Measurements from ENCODE around the gene DCT.
A peak's percentile ranks its signal among the peaks of the same experiment; 100 is the strongest.
"Not testable (repeated sequence)": the region's sequence is repeated elsewhere in the genome, so short reads cannot be mapped to it uniquely, and the experiment has no call there.

The DCT gene

DNA sequence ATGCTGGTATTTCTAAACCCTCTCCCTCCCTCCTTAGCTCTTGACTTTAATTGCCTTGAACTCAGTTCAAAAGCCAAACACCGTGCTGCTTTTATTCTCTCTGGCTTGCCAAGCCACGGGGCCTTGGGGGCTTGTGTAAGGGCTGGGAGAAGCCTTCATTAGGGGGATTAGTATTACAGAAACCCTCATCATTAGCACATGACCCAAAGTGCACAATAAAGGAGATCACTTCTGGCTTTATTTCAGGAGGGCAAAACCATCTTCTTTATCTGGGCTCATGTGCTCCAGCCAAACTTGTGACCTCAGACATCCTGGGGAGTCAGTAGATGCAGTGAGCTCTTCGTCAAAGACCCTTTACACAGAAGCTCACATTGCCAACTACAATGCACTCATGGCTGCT is at the start of gene DCT:
Gene DCT, minus strand, starts transcription at position 67 of the 400 bp plus-strand sequence. CDS start 427 bp downstream, outside the sequence.
- DNase-seq (ENCODE audit: low read depth), result no peak

DNA sequence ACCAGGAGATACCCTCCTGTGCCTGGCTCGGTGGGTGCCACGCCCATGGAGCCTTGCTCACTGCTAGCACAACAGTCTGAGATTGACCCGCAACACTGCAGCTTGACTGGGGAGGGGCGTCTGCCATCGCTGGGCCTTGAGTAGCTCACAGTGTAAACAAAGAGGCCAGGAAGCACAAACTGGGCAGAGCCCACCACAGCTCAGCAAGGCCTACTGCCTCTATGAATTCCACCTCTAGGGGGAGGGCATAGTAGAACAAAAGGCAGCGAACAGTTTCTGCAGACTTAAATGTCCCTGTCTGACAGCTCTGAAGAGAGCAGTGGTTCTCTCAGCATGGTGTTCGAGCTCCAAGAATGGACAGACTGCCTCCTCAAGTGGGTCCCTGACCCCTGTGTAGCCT is 47.5 kb upstream of the DCT start:
- DNase-seq (ENCODE audit: low read depth), result not testable (repeated sequence)

DNA sequence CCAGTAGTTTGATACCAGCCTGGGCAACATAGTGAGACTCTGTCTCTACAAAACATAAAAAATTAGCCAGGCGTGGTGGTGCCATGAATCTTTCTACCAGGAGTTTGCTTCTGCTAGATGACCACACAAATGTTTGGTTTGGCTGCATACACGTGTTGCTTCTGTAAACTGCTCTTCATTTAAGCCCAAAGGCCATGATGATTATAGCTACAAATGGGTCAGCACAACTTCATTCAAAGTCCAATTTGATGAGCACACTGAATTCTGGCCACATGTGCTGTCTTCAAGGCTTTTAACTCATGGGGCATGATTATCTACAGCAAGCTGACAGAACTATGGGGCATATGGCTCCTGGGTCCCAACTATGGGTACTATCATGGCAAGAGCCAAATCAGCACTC is 46.3 kb upstream of the DCT start:
- no peak for DNase-seq (ENCODE audit: low read depth)

DNA sequence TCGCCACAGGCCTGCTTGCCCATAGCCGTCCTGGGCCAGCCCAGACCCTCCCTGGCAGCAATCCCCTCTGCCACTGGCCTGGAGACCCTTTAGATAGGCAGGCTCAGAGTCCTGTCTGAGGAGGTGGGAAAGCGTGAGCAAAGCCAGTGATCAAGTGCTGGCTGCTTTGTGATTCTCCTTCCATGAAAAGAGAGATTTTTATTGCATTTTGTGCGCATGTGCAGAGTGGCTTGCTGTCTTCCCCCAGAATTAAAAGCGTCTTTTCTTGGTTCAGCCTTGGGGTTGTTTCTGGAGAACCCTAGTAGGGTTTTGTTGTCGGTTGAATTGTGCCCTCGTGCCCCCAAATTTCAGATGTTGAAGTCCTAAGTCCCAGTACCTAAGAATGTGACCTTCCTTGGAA is 44.9 kb upstream of the DCT start:
- no peak for DNase-seq (ENCODE audit: low read depth)

DNA sequence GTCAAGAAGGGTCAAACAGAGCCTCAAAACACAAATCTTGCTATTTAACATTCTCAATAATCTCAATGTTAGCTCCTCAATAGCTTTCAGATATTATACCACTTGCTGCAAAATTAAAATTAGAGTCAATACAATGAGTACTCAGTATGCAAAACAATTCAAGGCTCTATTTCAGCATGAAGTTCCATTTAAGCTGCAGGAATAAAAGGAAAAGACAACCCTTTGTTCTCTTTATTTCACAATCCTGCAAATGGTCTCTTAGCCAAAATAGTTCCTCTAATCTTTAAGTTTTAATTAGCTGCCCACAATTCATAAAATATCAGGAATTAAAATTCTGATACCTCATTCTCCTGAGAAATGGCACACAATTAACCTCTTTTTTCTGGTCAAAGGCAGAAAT is 40.5 kb upstream of the DCT start:
- no peak for DNase-seq (ENCODE audit: low read depth)

DNA sequence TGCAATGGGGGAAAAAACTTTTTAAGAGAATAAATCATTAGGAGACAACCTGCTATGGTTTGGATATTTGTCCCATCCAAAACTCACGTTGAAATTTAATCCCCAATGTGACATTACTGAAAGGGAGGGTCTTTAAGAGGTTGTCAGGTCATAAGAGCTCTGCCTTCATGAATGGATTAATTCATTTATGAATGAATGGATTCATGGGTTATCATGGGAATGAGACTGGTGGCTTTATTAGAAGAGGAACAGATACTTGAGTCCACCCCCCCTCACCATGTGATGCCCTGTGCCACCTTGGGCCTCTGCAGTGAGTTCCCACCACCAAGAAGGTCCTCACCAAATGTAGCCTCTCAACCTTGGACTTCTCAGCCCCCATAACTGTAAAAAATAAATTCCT is 37.0 kb upstream of the DCT start:
- DNase-seq (ENCODE audit: low read depth), result no peak

DNA sequence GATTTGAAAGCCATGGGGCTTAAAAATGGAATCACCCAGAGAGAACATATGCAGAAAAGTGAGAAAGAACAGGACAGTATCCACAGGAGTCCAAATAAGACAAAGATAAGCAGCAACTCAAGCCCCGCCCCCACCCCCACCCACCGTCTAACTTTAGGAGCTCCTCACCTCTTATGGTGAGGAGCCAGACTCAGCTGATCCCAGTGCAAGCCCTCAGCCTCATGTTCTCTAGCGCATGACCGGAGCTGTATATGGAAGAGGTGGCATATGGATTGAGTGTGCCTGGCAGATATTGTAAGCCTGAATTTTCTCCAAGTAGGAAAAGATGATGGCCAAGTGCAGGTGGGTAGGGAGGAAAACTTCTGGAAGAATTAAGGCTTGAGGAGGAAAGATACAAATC is 36.4 kb upstream of the DCT start:
- no peak for DNase-seq (ENCODE audit: low read depth)

DNA sequence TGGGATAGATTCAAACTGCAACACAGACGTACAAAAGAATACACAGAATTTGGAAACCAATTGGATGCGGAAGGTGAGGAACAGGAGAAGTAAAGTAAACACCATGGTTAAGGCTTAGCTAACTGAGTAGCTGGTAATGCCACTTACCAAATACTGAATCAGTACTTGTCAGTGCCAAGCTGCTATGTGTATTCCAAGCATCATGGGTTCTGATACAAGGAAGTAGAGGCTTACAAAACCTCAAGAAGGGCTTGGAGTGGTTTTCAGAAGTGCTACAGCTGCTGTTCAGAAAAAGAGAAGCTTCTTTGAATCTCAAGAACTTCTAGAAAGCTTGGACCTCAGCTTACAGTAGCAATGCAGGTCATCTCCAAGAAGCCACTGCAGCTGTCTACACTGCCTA is 35.9 kb upstream of the DCT start:
- DNase-seq (ENCODE audit: low read depth), result no peak

DNA sequence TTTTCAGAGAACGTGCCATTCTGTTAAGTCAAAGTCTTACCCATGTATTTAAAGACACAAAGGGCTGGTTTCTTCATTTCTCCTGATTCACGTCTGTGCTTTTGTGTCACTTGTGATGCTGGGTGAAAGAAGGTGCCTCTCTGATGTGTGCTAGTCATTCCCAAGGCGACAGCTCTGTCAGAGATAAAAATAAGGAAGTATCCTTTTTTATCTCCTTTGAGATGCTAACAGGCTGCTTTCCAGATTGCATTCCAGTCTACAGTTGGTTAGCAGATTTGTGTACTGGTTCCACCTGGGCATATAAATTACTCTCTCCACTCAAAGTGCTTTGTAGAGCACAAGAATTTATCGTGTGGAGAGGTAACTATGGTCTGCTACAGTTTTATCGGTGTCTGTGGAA is 33.5 kb upstream of the DCT start:
- DNase-seq (ENCODE audit: low read depth), result no peak

DNA sequence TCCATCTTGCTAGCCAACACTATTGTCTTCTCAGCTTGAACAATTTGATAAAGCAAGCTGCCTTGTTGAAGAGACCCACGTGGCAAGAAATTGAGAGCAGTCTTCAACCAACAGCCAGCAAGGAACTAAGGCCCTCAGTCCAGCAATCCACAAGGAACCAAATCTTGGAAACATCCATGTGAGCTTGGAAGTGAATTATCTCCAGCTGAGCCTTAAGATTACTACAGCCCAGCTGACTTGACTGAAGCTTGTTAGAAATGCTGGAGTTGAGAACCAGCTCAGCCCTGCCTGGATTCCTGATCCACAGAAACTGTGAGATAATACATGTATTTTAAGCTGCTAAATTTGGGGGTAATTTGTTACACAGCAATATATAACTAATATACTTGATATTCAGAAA is 26.2 kb upstream of the DCT start:
- no peak for DNase-seq (ENCODE audit: low read depth)

DNA sequence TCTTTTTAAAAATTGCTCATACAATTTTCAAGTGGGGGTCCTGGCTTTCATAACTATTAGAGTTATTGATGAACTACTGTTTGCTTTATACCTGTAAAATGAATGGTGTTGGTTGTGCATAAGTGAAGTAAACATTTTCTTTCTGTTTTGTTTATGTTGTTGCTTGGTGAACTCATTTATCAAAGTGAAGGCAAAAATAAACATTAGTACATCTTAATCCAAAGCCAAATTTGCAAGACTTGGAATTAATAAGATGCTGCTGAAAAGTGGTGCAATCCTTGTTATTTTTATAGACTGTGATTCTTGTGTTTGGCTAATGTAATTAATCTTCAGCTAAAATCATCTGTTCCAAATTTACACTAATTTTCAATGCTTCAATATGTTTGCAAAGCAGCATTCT is 24.4 kb upstream of the DCT start:
- no peak for DNase-seq (ENCODE audit: low read depth)

DNA sequence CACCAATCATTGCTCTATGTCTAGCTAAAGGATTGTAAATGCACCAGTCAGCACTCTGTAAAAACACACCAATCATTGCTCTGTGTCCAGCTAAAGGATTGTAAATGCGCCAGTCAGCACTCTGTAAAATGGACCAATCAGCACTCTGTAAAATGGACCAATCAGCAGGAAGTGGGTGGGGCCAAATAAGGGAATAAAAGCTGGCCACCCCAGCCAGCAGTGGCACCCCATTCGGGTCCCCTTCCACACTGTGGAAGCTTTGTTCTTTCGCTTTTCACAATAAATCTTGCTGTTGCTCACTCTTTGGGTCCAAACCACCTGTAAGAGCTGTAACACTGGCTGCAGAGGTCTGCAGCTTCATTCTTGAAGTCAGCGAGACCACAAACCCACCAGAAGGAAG is 19.3 kb upstream of the DCT start:
- DNase-seq (ENCODE audit: low read depth), result not testable (repeated sequence)

DNA sequence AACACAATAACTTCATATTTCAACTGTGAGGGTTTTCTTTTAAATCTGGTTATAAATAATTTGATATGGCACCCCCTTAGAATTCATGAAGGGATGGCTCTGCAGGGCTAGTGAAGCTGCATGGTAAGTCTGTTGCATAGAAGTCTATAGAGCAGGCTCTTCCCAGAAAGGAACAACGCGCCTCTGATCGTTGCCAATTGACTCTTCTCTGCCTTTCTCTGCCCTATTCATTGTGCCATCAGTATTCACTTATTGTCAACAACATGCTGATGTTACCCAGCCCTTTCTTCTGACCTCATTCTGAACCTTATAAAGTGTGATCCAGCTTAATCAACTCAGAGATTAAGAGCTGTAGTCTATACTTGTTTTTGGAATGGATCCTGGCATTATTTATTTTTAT is 16.3 kb upstream of the DCT start:
- no peak for DNase-seq (ENCODE audit: low read depth)

DNA sequence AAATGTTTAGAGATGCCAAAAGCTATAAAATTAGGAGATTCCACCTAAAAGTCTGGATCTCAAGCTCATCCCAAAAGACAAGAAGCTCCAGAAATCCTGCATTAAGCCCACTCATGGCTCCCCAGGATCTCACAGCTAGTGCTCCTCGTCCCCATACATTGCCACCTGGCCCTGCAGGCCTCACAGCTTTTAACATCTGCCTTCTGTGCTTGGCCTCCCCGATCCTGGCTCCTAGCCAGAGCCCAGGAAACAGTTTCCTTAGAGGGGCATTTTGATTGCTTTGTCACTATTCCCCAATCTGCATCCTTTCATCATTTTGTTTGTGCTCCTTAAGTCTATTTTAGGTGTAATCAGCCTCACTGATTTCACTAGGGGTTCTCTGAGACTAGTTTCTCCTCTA is 14.5 kb upstream of the DCT start:
- DNase-seq (ENCODE audit: low read depth), result no peak

DNA sequence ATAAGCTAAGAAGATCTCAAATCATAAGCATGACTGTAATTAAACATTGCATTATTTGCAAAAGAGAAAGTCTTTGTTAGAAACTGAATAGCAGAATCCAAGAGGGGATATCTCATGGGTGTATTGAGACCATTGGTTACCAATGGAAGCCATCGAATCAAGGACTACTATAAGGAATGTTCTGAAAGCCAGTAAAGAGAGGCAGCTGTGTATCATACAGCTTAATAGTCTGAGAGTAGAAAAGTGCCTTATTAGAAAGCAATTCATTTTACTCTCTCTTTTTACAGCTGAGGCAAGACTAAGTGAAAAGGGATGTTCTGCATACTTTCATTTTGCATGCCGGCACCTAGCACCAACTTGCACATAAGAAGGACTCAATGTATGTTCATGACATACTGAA is 7.6 kb upstream of the DCT start:
- no peak for DNase-seq (ENCODE audit: low read depth)

DNA sequence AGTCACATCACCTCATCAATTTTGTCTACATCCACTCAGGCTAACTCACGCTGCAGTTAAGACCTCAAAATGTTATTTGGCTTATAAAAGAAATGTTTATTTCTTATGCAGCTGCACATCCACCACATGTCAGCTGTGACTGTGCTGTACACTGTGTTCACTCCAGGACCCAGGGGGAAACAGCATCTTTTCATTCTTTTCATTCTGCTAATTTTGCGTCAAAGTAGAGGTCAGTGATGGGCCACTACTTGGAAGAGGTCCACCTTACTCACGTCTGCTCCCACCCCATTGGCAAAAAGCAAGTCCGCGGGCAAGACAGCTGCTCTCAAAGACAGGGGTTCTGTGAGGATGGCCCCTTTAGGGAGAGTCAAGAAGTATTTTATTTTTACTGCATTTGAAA is 4.5 kb upstream of the DCT start:
- no peak for DNase-seq (ENCODE audit: low read depth)

DNA sequence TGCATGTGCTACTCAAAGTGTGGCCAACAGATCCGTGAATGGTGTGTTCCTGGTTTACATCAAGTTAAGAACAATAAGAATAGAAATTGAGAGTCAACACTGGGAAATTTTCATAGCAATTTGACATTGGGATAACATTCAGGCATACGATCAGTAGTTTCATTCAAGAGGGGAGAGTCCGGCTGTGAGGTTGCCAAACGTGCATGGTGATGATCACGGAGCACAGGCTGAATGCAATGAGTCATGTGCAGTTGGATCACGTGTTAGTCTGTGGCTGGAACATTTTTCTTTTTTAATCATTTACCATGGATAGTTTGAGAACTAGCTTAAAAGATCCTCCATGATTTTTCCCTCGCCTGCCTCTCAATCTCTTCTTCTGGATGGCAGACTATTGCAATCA is 2.5 kb upstream of the DCT start:
- peak; percentile 37 for DNase-seq (ENCODE audit: low read depth)

DNA sequence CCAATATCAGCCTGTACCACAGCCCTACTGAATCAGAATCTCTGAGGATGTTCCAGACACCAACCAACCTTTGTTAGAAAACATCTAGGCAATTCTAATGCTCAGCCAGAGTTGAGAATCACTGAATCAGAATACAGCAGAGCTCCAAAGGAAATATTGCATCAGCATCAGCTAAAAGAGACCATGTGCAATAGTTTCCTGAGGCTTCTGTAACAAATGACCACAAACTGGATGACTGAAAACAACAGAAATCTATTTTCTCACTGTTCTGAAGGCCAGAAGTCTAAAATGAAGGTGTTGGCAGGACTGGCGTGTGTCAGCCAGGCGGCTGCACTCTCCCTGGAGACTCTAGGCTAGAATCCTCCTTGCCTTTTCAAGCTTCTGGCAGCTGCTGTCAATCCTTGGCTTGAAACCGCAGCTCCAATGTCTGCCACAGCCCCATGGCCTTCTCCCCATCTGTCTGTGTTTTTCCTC is 1.2 kb upstream of the DCT start:
- DNase-seq (ENCODE audit: low read depth), result peak; percentile 53

DNA sequence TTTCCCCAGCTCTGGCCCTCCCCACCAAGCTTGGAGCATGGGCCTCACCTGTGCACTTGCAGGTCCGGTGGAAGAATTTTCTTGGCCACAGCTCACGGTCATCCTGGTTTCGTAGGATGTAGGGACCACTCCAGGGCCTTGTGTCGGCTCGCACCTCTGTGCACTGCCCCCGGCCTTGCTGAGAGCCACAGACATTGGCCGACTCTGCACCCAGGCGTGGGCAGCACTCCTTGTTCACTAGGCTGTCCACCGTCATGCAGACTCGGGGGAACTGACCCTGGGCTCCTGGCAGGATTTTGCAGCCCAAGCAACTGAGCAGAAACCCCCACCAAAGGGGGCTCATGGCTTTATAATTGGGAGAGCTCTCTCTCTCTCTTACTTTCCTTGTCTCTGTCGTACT is 569 bp downstream of the DCT start:
- no peak for DNase-seq (ENCODE audit: low read depth)

DNA sequence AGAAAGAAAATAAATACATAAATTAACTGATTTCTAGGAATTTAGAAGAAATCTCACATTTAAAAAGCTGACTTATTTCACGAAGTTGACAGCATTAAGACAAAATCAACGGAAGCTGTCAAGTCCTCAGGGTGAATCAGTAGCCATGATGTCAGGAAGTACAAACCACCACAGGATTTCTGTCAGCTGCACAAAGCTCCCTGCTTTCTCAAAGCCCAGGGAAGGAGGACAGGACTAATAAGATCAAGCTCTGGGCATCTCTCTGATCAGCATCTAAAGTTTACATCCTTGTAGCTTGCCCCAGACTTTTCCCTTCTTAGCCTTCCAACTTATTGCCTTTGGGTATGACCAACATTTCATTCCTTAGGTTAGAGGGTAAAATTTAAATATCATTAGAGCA is 9.4 kb downstream of the DCT start:
- DNase-seq (ENCODE audit: low read depth), result no peak

DNA sequence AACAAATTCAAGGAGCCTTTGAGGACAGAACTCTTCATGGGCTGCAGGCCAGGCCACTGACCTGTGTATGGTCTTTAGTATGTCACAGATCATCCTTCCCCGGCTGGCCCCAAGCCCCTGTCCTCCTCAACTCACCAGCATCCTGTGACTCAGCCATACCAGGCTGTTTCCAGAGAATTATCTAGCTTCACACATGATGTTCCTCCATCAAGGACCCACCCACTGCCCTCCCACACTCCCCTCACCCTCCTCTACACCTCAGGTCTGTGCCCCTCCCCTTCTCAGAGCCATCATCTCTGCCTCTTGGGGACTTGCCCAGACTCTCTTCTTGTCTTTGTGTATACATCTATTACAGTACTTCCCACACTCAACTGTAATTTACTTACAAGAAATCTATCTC is 14.7 kb downstream of the DCT start:
- no peak for DNase-seq (ENCODE audit: low read depth)

DNA sequence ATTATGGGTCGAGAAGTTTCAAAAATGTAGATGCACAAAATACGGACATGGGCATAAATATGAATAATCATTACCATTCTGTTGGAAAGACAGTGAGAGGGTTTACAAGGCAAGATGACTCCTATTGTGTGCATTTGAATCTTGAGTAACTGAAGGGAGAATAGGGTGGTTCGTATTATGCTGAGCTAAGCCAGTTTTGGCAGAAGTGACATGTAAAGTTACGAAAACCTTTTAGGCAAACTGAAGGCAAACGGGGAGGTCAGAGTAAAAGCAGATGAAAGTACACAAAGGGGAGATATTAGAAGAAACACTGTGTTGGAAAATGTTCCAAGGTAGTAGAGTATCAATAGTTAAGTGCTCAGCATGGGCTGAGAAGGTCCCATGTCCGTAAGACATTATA is 16.8 kb downstream of the DCT start:
- no peak for DNase-seq (ENCODE audit: low read depth)

DNA sequence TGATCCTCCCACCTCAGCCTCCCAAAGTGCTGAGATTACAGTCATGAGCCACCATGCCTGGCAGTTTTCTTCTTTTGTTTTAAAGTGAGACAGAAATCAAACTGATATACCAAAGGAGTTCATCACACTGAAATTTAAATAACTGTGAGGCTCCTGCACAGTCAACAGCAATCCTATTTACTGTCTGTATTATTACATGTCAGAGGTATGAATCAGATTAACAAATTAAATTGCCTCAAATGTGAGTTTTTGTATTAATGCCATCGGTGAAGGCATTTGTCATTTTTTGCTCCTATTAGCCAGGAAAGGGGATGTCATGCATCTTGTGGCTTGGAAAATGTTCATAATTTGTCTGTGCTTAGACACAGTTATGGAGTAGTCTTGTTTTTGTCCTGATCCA is 20.4 kb downstream of the DCT start:
- no peak for DNase-seq (ENCODE audit: low read depth)

DNA sequence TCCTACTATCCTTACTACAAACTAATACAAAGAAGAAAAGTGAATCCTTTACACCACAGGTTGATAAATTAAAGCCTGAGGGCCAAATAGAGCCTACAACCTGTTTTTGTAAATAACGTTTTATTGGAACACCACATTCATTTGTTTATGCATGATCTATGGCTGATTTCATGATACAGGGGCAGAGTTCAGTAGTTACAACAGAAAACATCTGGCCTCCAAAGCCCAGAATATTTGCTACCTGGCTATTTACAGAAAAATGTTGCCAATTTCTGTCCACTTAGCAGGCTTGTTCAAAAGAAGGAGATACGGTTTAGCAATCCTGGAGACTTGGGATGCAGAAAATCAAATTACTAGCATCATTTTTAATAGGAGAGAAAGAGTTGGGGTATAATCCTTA is 24.1 kb downstream of the DCT start:
- no peak for DNase-seq (ENCODE audit: low read depth)

DNA sequence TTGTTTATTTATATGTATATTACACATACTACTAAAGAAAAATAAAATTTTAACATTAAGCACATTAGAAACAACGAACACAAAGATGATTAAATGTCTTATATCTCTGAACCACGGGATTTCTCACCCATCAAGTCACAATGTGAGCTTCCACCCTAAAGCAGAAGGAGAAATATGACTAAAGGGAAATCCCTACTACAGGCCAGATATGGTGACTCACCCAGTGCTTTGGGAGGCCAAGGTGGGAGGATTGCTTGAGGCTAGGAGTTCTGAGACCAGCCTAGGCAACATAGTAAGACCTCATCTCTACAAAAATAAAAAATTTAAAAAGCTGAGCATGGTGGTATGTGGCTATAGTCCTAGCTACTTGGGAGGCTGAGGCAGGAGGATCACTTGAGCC is 24.6 kb downstream of the DCT start:
- DNase-seq (ENCODE audit: low read depth), result no peak
